Pulmonary artery endothelial cell (primary cell): Measurements from ENCODE around the gene MCRIP2. TPM values are rescaled to one million over a fixed set of nuclear protein-coding genes. Genes with fewer than 3 reads are reported as not detected.

ENCODE experiments used
- DNase-seq: peaks from one replicate; pipeline ENCODE4 v3.0.0-alpha.2; 2011; ENCODE audit warnings: low read depth, low spot score
- total RNA-seq: library from RNA; depleted of rRNA; stranded (reverse); fragments of >200 nt; gene quantifications from 2 replicates; pipeline ENCODE4 v1.2.3, GENCODE V29; 2014

The MCRIP2 gene
- total RNA-seq, 1 donor from 2014 or later = 22.3 TPM

GRCh38 chr16:648071-648780 is 6.6 kb downstream of the MCRIP2 start:
- DNase-seq = no peak

- peak; percentile 67 for DNase-seq
Observed at GRCh38 chr16:648781-649589, 7.4 kb downstream of the MCRIP2 start, which contains the start of gene WDR90. TSS of gene WDR90 (plus strand) at chr16:649365. CDS start at chr16:649417, 52 bp downstream.

GRCh38 chr16:649631-650030 is 8.0 kb downstream of the MCRIP2 start:
- DNase-seq = no peak

GRCh38 chr16:651844-652243 is 10.2 kb downstream of the MCRIP2 start:
- no peak for DNase-seq

GRCh38 chr16:652454-653305 is 11.1 kb downstream of the MCRIP2 start:
- no peak for DNase-seq

DNA sequence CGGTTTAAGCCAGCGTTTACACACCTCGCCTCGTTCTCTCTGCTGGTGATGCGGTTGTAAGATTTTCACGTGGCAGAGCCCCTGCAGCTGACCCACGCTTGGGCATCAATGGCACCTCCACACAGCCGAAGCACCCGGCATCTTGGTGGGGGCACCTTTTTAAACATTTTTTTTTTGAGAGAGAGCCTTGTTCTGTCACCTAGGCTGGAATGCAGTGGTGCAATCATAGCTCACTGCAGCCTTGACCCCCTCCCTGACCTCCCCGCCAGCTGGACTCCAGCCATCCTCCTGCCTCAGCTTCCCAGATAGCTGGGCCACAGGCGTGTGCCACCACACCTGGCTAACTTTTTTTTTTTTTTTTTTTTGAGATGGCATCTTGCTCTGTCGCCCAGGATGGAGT is 12.4 kb downstream of the MCRIP2 start:
- DNase-seq = no peak

DNA sequence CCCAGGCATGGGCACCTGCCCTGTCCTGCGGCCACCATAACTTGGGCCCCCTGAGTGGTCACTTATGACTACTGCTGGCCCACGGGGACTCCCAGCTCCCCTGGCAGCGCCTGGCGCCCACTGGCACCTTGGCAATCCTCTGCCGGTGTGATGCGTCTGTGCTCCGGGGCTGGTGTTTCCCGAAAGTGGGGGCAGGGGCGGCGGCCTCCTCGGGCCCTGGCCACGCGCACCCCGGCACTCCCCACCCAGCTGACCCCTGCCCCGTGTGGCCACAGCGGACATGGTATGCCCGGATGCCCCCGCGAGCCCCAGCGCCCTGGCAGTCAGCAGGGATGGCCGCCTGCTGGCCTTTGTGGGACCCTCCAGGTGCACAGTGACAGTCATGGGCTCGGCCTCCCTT is 15.9 kb downstream of the MCRIP2 start:
- no peak for DNase-seq

DNA sequence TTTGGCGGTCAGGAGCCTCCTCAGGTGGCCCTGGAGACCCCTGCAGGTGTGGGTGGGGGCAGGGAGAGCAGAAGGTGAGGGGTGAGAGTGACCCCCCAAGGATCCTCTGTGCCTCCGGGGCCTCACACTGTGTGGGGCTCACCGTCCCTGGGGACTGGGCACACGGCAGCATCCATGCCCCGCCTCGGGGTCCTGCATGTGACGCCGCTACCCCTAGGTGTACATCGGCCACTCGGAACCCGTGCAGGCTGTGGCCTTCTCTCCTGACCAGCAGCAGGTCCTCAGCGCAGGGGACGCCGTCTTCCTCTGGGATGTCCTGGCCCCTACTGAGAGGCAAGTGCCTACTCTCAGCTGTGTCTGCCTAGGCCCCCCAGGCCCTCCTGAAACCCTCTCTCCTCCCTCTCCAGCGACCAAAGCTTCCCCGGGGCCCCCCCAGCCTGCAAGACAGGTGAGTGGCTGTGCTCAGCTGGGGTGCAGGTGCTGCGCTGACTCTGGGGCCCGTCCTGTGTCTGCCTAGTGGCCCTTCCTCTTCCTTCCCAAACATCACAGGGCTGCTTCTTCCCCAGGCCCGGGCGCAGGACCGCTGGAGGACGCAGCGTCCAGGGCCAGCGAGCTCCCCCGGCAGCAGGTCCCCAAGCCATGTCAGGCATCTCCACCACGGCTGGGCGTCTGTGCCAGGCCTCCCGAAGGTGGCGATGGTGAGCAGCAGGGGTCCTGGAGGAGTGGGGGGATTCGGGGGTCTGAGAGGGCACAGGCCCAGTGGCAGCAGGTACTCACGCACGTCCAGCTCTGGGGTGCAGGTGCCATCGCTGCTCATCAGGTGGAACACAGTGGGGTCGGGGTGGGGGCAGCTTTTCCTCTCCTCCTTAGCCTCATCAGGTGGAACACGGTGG is 17.3 kb downstream of the MCRIP2 start:
- no peak for DNase-seq

DNA sequence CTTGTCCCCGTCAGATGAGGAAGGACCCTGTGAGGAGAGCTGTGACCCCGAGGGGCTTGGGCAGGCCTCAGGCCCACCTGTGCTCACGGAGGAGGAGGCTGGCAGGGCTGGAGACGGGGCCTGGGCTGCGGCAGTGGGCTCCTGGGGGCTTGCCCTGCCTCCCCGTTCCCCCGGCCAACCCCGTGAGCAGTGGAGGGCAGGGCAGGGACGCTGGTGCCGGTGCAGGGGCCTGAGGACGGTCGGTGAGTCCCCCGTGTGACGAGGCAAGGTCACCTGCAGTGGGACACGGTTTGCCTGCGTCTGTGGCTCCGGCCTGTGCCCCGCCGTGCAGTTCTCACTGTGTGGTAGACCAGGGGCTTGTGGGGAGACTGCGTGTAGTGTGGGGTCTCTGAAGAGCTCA is 18.0 kb downstream of the MCRIP2 start:
- DNase-seq = no peak

GRCh38 chr16:660132-660458 is 18.5 kb downstream of the MCRIP2 start:
- DNase-seq = no peak

GRCh38 chr16:660459-661183 is 19.0 kb downstream of the MCRIP2 start:
- DNase-seq = peak; percentile 70

GRCh38 chr16:661184-661821 is 19.7 kb downstream of the MCRIP2 start:
- no peak for DNase-seq

DNA sequence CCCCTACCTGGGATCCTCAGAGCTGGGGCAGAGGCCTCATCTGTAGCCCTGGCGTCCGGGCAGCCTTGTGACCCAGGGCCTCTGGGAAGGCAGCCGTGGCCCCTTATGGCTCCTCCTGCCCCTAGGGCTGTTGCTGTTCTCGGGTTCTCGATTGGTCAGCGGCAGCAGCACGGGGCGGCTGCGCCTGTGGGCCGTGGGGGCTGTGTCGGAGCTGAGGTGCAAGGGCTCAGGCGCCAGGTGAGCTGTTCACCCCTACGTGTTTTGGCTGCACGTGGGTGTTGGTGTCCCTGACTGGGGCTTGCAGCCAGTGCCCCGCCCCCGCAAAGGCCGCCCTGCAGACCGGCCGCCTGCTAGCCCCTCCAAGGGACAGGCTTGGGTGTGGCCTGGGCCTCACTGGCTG is 20.5 kb downstream of the MCRIP2 start:
- no peak for DNase-seq

- no peak for DNase-seq
Observed at GRCh38 chr16:662597-662996, 21.0 kb downstream of the MCRIP2 start.

DNA sequence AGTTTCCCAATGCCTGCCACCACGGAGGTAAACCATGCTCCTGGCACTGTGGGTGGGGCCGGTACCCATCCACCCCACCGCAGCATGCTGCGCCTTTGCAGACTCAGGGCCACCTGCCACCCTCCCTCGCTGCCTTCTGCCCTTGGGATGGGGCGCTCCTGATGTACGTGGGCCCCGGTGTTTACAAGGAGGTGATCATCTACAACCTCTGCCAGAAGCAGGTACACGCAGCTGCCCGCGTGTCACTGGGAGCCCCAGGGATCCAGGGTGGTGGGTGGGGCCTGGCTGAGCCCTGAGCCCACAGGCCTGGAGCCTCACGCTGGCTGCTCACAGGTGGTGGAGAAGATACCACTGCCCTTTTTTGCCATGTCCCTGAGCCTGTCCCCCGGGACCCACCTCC is 24.9 kb downstream of the MCRIP2 start:
- no peak for DNase-seq

DNA sequence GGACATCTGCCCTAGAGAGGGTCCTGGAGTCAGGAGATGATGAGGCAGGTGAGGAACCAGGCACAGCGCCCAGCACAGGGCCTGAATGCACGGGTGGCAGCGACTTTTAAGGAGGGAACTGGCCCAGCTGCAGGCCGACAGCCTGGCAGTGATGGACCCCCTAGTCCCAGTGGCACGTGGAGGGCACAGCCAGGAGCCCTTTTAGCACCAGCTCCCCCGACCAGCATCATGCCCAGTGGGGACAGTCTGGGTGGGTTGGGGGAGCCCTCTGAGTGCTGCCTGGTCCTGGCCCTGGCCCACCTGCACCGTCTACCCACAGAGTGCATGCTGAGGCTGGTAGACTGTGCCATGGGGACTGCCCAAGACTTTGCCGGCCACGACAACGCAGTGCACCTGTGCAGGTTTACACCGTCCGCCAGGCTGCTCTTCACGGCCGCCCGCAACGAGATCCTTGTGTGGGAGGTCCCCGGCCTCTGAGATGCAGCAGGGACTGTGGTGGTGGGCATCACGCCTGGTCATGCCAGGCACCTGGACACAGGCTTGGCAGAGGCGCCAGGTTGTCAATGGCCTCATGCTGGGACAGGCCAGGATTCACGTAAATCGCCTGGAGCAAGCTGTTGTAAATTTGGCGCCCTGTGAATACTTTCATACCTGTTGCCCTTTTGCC is 25.6 kb downstream of the MCRIP2 start:
- DNase-seq = no peak

DNA sequence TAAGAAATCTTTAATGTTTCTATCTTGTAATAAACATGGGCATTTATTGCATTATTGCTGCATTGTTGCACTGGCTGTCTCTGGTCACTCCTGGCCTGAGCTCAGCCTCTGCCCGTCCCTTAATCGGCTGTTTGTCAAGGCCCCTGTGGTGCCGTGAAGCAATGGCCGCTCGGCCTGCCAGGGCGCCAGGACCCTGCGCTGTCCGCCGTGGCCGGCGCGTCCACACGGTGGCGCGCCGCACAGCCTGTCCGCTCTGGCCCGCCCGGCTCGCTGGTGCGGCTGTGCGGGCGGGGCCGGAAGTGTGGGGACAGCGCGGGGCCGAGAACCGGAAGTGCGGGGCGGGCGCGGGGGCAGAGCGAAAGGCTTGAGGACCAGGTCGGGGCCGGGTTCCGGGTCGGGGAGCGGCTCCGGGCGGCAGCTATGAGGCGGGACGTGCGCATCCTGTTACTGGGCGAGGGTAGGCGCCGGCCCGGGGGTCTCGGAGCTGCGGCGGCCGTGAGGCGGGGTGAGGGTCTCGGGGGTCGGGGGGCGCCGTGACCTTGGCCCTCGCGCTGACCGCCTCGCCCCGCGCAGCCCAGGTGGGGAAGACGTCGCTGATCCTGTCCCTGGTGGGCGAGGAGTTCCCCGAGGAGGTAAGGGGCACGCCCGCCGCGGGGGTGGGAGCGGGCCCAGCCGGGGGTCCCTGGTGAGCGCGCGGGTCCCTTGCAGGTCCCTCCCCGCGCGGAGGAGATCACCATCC is 26.3 kb downstream of the MCRIP2 start, which contains the start of gene RHOT2:
TSS of gene RHOT2 (plus strand) at position 353 of the 739 bp plus-strand sequence. CDS start at position 421, 68 bp downstream.
- DNase-seq = peak; percentile 44

DNA sequence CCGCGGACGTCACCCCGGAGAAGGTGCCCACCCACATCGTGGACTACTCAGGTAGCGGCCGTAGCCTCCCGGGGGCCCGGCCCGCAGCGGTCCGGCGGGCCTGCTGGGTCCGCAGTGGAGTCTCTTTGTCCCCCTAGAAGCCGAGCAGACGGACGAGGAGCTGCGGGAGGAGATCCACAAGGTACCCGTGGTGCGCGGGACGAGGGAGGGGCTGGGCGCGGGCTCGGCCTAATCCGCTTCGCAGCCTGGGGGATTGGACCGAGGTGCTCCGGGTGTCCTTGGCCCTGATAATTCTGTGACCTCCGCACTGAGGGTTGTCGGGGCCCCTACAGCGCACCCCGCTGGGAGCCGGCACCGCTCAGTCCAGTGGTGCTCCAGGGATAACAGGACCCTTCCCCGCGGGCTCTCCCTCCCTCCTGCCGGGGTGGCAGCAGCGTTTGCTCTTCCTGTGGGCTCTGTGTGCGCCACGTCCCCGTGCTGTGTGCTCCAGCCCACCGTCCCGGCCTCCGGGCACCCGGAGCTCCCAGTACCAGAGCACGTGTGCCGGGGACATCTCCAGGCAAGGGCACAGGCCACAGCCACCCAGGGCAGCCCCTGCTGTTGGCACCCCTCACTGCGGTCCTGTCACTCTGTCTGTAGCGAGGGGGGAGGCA is 27.0 kb downstream of the MCRIP2 start:
- no peak for DNase-seq
